Measurements from ENCODE around the gene MYLK4. TPM values are rescaled to one million over a fixed set of nuclear protein-coding genes. Genes with fewer than 3 reads are reported as not detected.
A peak's percentile ranks its signal among the peaks of the same experiment; 100 is the strongest.

MYLK4 gene
- total RNA-seq, 4 donors from 2014 or later = 0.49 to 1.9 (median 1.0) TPM

- Histone ChIP-seq H3K27ac (peak overlapping the region; percentile 89 to 97 (median 94)), H3K9me3 (no peaks in the 10 kb centered on the region), H3K27me3 (no peaks in the 10 kb centered on the region), H3K4me1 (peaks cover 15 to 62% (median 24%) of the 10 kb centered on the region in 3 donors), H3K4me3 (peak overlapping the region; percentile 77 to 96 (median 93)), H3K36me3 (peaks cover 0 to 21% (median 5%) of the 10 kb centered on the region in 3 donors)
- no peak for DNase-seq
- intact Hi-C loops (cut with DNase I) = no loop called here
- TF ChIP-seq POLR2A (IDR thresholded peaks at IDR 0.05) (no peak), CTCF (IDR thresholded peaks at IDR 0.05) (peak in 1 of 6 experiments; percentile 29)
- WGBS, 2 donors = 2 to 8% methylated on average over 13 of the region's 13 CpGs
Measured at GRCh38 chr6:2766767-2767656, 16.3 kb upstream of the MYLK4 start.

DNA sequence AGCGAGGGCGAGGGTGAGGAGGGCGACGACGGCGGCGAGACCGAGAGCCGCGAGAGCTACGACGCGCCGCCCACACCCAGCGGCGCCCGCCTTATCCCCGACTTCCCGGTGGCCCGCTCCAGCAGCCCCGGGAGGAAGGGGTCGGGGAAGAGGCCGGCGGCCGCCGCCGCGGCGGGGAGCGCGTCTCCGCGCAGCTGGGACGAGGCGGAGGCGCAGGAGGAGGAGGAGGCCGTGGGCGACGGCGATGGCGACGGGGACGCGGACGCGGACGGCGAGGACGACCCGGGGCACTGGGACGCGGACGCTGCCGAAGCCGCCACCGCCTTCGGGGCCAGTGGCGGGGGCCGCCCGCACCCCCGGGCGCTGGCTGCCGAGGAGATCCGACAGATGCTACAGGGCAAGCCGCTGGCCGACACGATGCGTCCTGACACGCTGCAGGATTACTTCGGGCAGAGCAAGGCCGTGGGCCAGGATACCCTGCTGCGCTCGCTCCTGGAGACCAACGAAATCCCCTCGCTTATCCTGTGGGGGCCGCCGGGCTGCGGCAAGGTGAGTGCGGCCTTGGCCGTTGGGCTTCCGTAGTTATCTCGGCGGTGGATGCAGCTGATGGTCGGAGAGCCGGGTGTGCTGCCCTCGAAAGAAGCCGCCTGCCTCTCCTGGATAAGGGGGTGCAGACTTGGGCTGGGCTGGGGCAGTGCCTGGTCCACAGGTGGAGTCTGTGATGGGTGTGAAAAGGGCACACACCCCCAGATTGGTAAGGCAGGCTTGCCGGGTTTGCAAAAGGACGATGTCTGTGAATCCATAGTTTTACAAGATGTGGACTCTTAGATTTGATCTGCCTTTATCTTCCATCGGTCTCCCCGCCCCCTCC lies 15.4 kb upstream of the MYLK4 start:
- H3K27me3 ChIP-seq = no peaks in the 10 kb centered on the region
- H3K36me3 ChIP-seq = peaks cover 0 to 12% (median 5%) of the 10 kb centered on the region in 3 donors
- 0% methylated on average over 4 to 11 of the region's 91 CpGs for WGBS, 2 donors
- peaks cover 15 to 56% (median 24%) of the 10 kb centered on the region in 3 donors for H3K4me1 ChIP-seq
- no peak for TF ChIP-seq POLR2A (IDR thresholded peaks at IDR 0.05)
- no peaks in the 10 kb centered on the region for H3K9me3 ChIP-seq
- peak overlapping the region; percentile 77 to 96 (median 93) for H3K4me3 ChIP-seq
- peak overlapping the region; percentile 89 to 97 (median 94) for H3K27ac ChIP-seq
- no peak for DNase-seq
- intact Hi-C loops (cut with DNase I) = no loop called here

DNA sequence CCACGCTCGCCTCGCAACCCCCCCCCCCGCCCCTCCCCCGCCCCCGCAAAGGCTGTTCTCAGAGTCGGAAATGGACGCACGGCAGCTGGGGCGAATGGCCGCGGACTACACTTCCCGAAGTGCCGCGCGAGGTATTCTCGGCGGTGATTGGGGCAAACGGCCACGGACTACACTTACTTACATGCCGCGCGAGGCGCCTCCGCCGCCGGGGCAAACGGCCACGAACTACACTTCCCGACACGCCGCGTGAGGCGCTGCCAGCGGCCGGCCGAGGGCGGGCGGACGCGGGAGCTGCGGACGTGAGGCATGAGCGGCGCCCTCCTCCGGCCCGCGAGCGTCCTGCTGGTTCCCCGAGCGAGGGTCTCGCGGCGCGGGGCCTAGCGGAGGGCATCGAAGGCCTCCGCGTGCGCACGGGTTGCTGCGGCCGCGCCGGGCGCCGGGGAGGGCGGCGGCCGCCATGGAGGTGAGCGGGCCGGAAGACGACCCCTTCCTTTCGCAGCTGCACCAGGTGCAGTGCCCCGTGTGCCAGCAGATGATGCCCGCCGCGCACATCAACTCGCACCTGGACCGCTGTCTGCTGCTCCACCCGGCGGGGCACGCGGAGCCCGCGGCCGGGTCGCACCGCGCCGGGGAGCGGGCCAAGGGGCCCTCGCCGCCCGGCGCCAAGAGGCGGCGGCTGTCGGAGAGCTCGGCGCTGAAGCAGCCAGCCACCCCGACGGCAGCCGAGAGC lies 14.6 kb upstream of the MYLK4 start, which contains the start of gene WRNIP1:
TSS of gene WRNIP1 (plus strand) at position 228 of the 730 bp plus-strand sequence. CDS start at position 458, 230 bp downstream.
- H3K36me3 ChIP-seq = peaks cover 0 to 4% (median 4%) of the 10 kb centered on the region in 3 donors
- no CpG with 5 or more reads among the region's 104 CpGs for WGBS, 2 donors
- peak within 1 kb of the TSS; percentile 77 to 96 (median 93) for H3K4me3 ChIP-seq
- peak within 1 kb of the TSS; percentile 91 to 97 (median 94) for H3K27ac ChIP-seq
- DNase-seq = peak; percentile 95
- no peaks in the 10 kb centered on the region for H3K9me3 ChIP-seq
- TF ChIP-seq POLR2A (IDR thresholded peaks at IDR 0.05) (peak in 3 of 4 donors; percentile 69 to 89 (median 73)), CTCF (IDR thresholded peaks at IDR 0.05) (peak; percentile 39 to 74 (median 68))
- no peaks in the 10 kb centered on the region for H3K27me3 ChIP-seq
- intact Hi-C loops (cut with DNase I) = no loop called here
- peaks cover 15 to 48% (median 24%) of the 10 kb centered on the region in 3 donors for H3K4me1 ChIP-seq

DNA sequence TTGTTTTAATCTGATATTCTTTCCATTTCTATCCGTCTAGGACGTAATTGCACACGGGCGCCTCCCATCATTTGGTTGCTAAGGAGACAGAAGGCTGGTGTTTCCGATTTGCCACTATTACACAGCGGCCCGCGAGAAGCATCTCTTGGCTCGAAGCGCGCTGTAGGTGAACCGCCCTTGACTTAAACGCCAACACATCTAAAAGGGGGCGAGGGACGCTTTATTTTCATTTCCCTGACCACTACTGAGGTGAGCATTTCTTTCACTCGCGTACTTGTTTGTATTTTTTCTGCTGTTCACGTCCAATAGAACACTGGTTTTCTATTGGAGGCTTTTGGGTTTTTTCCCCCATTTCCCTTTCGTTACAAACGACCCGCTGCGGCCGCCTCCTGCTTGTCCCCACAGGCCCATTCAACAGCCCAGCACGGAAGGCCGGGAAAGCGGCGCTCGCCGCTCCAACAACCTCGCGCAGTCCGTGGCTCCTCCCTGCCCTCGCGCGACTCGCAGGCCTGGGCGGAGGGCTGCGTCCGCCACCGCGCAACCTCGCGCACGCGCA lies 14.0 kb upstream of the MYLK4 start:
- no peaks in the 10 kb centered on the region for H3K9me3 ChIP-seq
- intact Hi-C loops (cut with DNase I) = no loop called here
- H3K27me3 ChIP-seq = no peaks in the 10 kb centered on the region
- H3K27ac ChIP-seq = peak overlapping the region; percentile 76 to 97 (median 92)
- TF ChIP-seq POLR2A (IDR thresholded peaks at IDR 0.05) (peak in 1 of 4 donors; percentile 48), CTCF (IDR thresholded peaks at IDR 0.05) (no peak)
- WGBS, 2 donors = 0 to 1% methylated on average over 30 to 32 of the region's 45 CpGs
- H3K4me1 ChIP-seq = peaks cover 15 to 41% (median 24%) of the 10 kb centered on the region in 3 donors
- H3K36me3 ChIP-seq = no peaks in the 10 kb centered on the region
- H3K4me3 ChIP-seq = peak overlapping the region; percentile 34 to 96 (median 84)
- peak; percentile 86 for DNase-seq

All from esophagus squamous epithelium (tissue), 5 donors.